Left lobe of liver (tissue), 2 donors: ENCODE results near the gene MOB1B. TPM values are rescaled to one million over a fixed set of nuclear protein-coding genes. Genes with fewer than 3 reads are reported as not detected.
"Not testable (repeated sequence)": the region's sequence is repeated elsewhere in the genome, so short reads cannot be mapped to it uniquely, and the experiment has no call there.

Experiments
- ATAC-seq: fragments of 200-7000 bp; cut with Tn5 transposase; one replicate; pipeline ENCODE4 v1.9.1; 2020; ENCODE audit warnings: mild to moderate bottlenecking, moderate library complexity
- DNase-seq: peaks from one replicate; pipeline ENCODE4 v3.0.0-alpha.2; 2020; ENCODE audit warnings: low spot score
- total RNA-seq: library from RNA; stranded (reverse); gene quantifications from one replicate; pipeline ENCODE4 v1.2.1, GENCODE V29; 2021
- donor health status: DM: no; HTN: no; CAD: no; lungs with moderate emphysema.
- donor health status: DM: no; HTN: yes; CAD: no.

MOB1B gene
- total RNA-seq, 1 donor from 2014 or later = 6.0 TPM

- DNase-seq (no peak), ATAC-seq (peak; percentile 51)
These were observed 46.6 kb downstream of the MOB1B start for GRCh38 chr4:70948665-70949260.

- no peak for ATAC-seq
- no peak for DNase-seq
These were observed 51.9 kb downstream of the MOB1B start for GRCh38 chr4:70954032-70954431.

- ATAC-seq (no peak), DNase-seq (no peak)
These were observed 54.5 kb downstream of the MOB1B start for GRCh38 chr4:70956549-70957210.

- ATAC-seq (no peak), DNase-seq (no peak)
These were observed 56.5 kb downstream of the MOB1B start for GRCh38 chr4:70958681-70959080.

- DNase-seq (no peak), ATAC-seq (no peak)
These were observed 66.9 kb downstream of the MOB1B start for GRCh38 chr4:70969076-70969475.

- no peak for ATAC-seq
- DNase-seq = no peak
These were observed 74.1 kb downstream of the MOB1B start for GRCh38 chr4:70976252-70976651.

GRCh38 chr4:70979445-70980008 lies 77.4 kb downstream of the MOB1B start:
- ATAC-seq (no peak), DNase-seq (no peak)

- ATAC-seq (no peak), DNase-seq (no peak)
These were observed 78.0 kb downstream of the MOB1B start for GRCh38 chr4:70980196-70980595.

- ATAC-seq (no peak), DNase-seq (no peak)
These were observed 81.9 kb downstream of the MOB1B start for GRCh38 chr4:70984106-70984505.

- no peak for DNase-seq
- ATAC-seq = no peak
These were observed 82.4 kb downstream of the MOB1B start for GRCh38 chr4:70984589-70984988.

- no peak for ATAC-seq
- no peak for DNase-seq
These were observed 89.4 kb downstream of the MOB1B start for GRCh38 chr4:70991596-70991995.

- no peak for ATAC-seq
These were observed 90.3 kb downstream of the MOB1B start for GRCh38 chr4:70992391-70992881.

GRCh38 chr4:70993181-70994068 lies 91.3 kb downstream of the MOB1B start, which contains the start of gene DCK:
Gene DCK, plus strand, starts transcription at chr4:70993649. Its CDS starts 187 bp downstream, at chr4:70993836.
- peak; percentile 96 for DNase-seq
- peak; percentile 96 for ATAC-seq

More at GRCh38 chr4:70992391-70992881, 90.3 kb downstream of the MOB1B start:
- no peak for DNase-seq

GRCh38 chr4:70994069-70994366 lies 91.8 kb downstream of the MOB1B start:
- ATAC-seq = no peak
- no peak for DNase-seq

GRCh38 chr4:70994387-70995099 lies 92.4 kb downstream of the MOB1B start:
- DNase-seq = no peak
- no peak for ATAC-seq

- no peak for ATAC-seq
- no peak for DNase-seq
These were observed 93.8 kb downstream of the MOB1B start for GRCh38 chr4:70996018-70996360.

- ATAC-seq = no peak
- DNase-seq = no peak
These were observed 94.9 kb downstream of the MOB1B start for GRCh38 chr4:70997036-70997435.

- ATAC-seq (no peak), DNase-seq (no peak)
These were observed 95.4 kb downstream of the MOB1B start for GRCh38 chr4:70997546-70997945.

- DNase-seq, ATAC-seq: not testable (repeated sequence)
These were observed 97.5 kb downstream of the MOB1B start for GRCh38 chr4:70999639-71000038.

GRCh38 chr4:71001363-71001762 lies 99.2 kb downstream of the MOB1B start:
- not testable (repeated sequence) for ATAC-seq, DNase-seq
